Effector CD4-positive, alpha-beta T cell (primary cell): ENCODE results near the gene PGD.
"Not testable (repeated sequence)": the region's sequence is repeated elsewhere in the genome, so short reads cannot be mapped to it uniquely, and the experiment has no call there.

Experiments
- DNase-seq: peaks from one replicate; pipeline ENCODE4 v3.0.0-alpha.2; 2020

PGD gene

DNA sequence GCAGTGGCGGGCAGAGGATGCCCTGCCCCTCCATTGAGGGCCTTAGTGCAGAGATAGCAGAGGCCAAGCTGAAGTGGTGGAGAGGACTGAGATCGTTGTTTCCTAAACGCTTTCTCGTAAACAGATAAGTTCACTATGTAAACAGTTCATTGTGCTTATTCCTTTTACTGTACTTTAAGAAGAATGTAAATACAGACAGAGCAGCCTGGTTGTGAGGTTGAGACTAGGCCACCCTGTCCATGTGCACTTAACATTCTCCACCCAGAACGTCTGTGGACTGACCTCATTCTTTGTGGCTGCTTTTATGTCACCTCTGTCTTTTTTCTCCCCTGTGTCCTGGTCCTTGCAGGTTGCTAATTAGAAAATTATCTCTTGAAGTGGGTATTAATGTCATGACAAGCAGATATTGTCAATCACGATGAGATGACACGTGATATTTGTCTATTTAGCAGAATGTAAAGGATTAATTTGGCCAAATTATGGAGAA lies 39.9 kb downstream of the PGD start:
- DNase-seq = no peak

DNA sequence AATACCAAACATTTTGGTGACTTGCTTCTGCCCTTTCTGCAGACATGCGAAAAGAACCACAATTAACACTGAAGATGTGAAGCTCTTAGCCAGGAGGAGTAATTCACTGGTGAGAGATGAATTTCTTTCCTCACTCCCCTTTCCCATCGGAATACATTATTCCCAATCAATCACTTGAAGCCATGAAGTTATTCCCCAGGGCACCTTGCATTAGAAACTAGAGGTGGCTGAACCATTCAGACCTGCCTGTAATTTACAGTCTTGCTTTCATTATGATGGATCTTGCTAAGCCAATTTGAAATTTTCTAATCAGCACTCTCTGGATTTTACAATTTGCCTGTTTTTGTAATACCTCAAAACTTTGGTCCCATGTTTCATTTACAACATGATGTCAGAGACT lies 41.4 kb downstream of the PGD start:
- DNase-seq = no peak

DNA sequence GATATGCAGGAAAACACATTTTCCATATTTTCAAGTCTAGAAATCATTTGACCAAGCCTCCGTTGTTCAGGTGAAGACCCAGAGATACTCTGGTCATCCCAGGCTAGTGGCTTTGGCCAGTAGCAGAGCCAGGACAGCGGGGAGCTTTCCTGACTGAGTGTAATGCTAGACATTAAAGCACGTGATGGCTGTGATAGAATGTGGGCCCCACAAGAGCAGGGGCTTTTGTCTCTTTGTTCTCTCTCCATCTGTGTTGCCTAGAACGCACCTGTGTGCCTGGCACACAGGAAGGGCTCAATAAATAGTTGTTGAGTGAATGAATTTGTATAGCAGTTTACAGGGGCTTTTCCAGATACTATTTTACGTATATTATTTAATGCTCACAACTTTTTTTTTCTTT lies 41.9 kb downstream of the PGD start:
- no peak for DNase-seq

DNA sequence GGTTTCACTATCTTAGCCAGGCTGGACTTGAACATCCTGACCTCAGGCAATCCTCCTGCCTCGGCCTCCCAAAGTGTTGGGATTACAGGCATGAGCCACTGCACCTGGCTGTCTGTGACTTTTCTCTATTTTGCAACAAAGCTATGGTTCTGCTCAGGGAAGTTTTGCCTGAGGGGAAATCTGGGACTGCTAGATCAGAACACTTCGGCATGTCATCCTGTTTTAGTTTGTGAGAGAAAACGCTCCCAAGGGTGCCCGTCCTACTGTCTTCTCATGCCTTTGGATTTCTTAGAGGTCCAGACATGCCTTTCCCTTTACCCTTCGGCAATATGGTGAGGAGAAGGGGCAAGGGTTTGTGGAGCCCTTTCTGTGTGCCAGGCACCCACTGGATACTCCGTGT lies 45.4 kb downstream of the PGD start:
- no peak for DNase-seq

DNA sequence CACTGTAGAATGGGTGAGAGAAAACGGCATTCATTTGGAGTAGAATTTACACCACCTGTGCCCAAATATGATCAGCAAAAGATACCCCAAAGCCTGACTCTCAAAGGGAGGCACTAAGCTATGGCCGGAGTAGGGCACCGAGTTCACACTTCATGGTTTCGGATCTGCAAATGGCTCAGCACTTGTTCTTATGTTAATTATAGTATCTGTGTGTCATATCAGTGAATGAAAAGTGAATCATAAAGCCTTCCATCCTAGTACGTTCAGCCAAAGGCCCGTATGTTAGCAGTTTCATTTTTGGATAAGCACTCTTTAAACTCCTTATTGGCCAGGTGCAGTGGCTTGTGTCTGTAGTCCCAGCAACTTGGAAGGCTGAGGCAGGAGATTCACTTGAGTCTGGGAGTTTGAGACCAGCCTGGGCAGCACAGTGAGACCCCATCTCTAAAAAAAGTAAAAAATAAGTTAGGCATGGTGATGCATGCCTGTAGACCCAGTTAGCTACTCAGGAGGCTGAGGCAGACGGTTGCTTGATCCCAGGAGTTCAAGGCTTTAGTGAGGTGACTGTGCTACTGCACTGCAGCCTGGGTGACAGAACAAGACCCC lies 46.0 kb downstream of the PGD start:
- DNase-seq = no peak

DNA sequence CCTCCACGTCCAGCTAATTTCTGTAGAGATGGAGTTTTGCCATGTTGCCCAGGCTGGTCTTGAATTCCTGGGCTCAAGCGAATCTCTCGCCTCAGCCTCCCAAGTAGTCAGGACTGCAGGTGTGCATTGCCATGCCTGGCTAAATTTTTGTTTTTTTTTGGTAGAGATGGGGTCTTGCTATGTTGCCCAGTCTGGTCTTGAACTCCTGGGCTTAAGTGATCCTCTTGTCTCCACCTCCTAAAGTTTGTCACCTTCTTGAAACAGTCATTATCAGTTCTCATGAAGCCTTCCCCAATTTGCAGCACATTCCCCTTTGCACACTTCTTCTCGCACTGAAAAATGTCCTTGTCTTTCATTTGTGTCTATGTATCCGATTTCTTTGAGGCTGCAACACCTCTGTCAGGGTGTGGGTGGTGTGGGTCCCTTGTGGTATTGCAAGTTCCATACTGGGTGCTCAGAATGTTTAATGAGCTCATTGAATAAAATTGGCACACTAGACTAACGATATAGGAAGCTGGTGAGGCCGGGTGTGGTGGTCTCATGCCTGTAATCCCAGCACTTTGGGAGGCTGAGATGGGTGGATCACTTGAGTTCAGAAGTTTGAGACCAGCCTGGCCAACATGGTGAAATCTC lies 48.0 kb downstream of the PGD start:
- DNase-seq = no peak

DNA sequence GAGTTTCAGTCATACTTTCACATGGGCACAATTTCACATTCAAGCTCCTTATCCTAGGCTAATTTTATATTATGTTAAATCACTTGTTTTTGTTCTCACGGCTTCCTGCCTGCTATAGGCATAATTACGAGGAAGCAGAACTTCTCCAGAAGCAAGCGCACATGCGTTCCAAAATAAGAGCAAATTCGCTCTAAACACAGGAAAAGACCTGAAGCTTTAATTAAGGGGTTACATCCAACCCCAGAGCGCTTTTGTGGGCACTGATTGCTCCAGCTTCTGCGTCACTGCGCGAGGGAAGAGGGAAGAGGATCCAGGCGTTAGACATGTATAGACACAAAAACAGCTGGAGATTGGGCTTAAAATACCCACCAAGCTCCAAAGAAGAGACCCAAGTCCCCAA lies 50.9 kb downstream of the PGD start, which contains the start of gene CORT:
CORT (plus strand) TSS at position 281 of the 400 bp plus-strand sequence. CDS start 193 bp downstream, outside the sequence.
- no peak for DNase-seq

DNA sequence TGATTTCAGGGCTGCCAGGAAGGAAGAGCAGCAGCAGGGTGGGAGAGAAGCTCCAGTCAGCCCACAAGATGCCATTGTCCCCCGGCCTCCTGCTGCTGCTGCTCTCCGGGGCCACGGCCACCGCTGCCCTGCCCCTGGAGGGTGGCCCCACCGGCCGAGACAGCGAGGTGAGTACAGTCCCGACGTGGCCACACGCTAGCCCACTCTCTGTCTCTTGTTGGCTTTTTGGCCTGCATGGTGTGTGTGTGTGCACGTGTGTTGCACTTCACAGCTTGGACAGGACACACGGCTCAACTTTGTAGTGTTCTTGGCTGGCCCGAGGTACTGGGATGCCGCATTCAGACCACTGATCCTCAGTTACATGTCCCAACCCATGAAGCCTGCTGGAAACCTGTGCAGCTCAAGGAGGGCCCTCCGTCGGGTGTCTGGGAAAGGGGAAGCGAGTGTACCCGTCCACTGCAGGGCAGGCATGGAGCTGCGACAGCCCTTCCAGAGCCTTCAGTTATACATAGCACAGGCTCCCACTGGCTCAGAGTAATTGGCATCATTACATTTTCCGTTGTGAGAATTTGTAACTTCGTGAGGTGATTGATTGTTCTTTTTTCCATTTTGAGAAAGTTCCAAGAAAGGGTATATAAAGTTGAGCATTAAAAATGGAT lies 51.4 kb downstream of the PGD start:
- DNase-seq = no peak

DNA sequence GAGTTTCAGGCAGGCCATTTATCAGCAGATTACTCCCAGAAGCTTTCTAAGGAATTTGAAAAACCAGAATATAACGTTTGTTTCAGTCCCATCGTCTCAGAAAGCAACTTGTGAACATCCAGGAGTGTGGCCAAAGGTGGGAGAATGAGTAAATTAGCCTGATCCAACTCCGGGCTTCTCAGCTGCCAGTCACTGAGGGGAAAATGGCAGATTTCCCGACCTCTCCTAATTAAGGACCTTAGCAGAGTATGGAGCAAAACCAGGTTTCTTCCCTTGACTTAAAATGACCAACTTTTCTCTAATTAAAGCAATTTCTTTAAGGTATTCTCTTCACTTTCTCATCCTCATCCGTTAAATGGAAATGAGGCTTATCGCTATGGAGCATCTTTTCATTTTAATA lies 52.0 kb downstream of the PGD start:
- no peak for DNase-seq

DNA sequence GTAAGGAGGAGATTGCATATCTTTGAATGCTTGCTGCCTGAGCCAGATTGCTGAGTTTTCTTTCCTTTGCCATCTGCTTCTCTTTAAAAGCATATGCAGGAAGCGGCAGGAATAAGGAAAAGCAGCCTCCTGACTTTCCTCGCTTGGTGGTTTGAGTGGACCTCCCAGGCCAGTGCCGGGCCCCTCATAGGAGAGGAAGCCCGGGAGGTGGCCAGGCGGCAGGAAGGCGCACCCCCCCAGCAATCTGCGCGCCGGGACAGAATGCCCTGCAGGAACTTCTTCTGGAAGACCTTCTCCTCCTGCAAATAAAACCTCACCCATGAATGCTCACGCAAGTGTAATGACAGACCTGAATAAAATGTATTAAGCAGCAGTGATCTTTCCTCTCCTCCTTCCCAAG lies 52.4 kb downstream of the PGD start:
- DNase-seq = no peak

DNA sequence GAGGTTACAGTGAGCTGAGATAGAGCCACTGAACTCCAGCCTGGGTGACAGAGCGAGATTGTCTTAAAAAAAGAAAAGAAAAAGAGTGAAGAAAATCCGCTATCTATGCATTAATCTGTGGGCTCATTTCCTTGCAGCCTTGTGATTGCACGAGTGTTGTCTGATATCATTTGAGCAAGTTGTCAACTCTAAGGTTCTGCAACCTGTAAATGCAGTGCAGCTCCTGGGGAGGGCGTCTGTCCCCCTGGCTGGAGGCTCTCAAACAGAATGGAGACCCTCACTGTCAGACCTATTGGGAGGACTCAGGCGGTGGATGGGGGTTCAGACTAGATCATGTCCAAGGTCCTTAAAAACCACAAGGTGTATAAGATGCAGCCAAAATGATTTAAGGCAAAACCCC lies 57.2 kb downstream of the PGD start:
- DNase-seq = no peak

DNA sequence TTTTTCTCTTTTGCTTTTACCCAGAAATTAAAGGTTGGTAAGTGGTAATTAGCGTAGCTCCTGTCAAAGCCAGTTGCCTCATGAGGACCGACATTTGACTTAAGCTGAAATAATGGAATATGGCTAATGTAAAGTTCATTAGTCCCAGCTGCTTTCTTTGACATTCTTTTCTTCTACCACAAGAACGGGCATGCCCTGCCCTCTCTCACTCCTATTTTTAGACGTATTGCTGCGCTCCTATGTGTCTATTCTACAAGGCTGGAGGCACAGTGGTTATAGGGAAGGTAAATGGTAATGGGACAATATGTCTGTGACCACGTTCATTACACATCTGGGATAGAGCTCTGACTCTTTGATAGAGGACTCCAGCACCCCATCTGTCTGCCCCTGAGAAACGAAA lies 57.8 kb downstream of the PGD start:
- no peak for DNase-seq

DNA sequence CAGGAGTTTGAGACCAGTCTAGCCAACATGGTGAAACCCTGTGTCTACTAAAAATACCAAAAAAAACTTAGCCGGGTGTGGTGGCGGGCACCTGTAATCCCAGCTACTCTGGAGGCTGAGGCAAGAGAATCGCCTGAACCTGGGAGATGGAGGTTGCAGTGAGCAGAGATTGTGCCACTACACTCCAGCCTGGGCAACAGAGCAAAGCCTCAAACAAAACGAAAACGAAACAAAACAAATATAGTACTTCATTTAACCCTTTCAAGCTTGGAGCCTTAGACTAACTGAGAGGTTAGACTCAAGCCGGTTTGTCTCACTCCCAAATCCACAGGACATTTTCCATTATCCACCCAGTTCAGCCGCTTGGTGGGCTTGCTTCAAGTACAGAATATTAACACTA lies 58.6 kb downstream of the PGD start:
- not testable (repeated sequence) for DNase-seq

DNA sequence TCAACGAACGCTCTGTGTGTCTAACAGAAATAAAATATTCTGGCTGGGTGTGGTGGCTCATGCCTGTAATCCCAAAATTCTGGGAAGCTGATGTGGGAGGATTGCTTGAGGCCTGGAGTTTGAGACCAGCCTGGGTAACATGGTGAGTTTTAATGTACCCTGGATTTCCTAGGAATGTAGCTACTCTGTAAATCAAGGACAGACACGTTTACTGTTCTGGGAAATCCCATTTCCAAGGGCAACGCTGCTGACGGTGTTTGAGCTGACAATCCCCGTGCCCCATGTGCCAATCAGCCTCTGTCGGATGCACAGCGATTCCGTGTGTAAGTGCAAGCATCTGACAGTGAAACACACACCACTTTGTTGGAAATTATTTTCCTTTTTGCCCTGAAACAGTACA lies 59.0 kb downstream of the PGD start:
- no peak for DNase-seq

DNA sequence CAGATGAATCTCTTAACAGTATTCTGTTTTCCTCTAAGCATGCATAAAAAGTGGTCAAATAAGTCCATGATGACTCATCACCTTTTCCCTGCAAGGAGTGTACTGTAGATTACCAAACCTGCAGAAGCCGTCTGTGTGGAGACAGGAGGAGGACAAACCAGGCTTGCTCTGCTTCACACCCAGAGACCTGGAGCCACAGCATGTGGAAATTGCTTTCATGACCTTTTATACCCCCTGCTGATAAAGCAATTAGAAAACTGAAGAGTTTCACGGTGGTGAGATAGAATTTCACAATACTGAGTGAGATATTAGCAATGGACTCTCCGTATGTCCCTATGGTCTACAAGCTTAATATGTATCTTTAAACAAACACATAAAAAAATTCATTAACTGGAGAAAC lies 60.3 kb downstream of the PGD start:
- no peak for DNase-seq

DNA sequence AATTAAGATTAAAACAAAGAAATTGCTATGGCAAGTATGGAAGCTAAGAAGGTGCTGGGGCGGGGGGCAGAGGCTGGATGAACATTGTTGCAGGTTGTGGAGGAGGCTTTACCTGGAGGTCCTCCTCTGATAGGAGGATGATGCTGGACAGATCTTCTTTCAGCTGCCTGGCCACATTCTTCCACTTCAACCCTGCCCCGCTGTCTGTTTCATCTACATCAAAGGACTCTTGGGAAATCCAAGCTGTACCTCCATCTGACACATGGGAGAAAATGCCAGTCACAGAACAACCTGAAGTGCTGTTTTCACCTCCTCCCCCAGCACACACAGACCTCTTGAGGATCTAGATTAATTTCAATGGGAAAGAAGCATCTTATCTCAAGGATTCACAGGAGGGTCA lies 68.2 kb downstream of the PGD start:
- DNase-seq = no peak

DNA sequence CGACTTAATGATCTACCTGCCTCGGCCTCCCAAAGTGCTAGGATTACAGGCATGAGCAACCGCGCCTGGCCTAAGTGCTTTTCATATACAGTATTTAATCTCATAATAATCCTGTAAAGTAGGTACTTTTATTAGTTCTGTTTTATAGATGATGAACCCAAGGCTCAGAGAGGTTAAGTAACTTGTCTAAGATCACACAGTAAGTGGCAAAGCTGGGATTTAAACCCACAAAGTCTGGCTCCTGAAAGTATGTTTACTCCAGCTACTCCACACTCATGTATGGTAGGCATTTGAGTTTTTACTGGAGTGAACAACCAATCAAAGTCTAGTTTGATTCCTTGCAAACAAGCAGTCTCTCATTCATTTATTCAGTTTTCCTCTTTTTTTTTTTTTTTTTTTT lies 71.2 kb downstream of the PGD start:
- DNase-seq = no peak
